ENCODE measurements around the gene TMEM181. TPM values are rescaled to one million over a fixed set of nuclear protein-coding genes. Genes with fewer than 3 reads are reported as not detected.

Gene TMEM181, protein sequence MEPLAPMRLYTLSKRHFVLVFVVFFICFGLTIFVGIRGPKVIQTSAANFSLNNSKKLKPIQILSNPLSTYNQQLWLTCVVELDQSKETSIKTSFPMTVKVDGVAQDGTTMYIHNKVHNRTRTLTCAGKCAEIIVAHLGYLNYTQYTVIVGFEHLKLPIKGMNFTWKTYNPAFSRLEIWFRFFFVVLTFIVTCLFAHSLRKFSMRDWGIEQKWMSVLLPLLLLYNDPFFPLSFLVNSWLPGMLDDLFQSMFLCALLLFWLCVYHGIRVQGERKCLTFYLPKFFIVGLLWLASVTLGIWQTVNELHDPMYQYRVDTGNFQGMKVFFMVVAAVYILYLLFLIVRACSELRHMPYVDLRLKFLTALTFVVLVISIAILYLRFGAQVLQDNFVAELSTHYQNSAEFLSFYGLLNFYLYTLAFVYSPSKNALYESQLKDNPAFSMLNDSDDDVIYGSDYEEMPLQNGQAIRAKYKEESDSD
- polyA plus RNA-seq (2011; rRNA removed) (19.9 and 21.1 TPM in 2 replicates), polyA plus RNA-seq (2017; fragmentation: RNase III; extraction: RNeasy Plus Mini Kit Qiagen cat#74134 plus additional on column Dnase treatment) (11.6 to 12.1 TPM (median 11.8 TPM) in 3 replicates), polyA minus RNA-seq (2011; rRNA and poly(A)+ RNA removed) (12.7 and 12.9 TPM in 2 replicates)
- 5.8 and 7.1 TPM in 2 replicates for polyA plus RNA-seq (2012; cell fraction: cytosol; rRNA removed)
- 6.3 and 11.2 TPM in 2 replicates for polyA plus RNA-seq (2012; cell fraction: nucleus; rRNA removed)

DNA sequence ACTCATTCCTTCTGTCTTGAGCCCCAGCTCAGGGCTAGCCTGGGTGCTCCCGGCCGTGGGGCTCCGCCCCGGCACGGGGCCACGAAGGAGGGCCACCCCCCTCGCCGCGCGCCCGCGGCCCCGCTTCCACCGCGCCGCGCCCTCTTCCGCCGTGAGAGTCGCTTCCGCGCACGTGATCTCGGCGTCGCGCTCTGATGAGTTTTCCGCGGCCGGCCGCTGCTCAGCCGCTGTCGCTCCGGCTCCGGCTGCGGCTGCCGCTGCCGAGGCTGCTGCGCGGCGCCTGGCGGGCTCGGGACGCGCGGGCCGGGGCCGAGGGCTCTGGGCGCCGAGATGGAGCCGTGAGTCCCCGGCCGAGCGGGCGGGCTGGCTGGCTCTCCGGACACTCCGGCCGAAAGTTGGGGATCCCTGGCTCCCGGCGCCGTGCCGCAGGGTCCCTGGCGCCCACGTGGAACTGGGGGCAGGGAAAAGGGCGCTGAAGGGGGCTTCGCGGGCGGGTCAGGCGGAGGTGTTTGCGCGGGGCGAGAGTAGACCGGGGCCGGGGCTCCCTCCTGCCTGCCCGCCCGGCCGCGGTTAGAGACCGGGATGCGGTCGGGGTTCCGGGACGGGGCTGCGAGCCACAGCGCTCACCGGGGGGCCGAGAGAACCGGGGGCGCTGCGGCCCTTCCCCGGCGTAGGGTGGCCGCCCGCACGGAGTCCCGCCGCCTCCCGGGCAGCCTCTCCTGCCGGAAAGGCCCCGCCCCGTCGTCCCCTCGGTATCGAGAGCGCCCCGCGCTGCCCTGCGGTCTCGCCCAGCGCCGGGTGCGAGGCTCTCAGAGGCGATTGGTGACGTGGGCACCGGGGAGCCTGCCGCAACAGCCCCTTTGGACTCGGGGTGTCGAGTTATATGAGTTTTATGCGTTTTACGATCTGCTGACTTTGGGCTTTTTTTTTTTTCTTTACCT, at the start of gene TMEM181:
TMEM181 (plus strand) TSS at position 197 of the 941 bp plus-strand sequence; CDS start at position 331, 134 bp downstream.
- ATAC-seq, result peak; percentile 79 to 84
- H3K9me3 ChIP-seq, result no peaks in the 10 kb centered on the region
- H3K27ac ChIP-seq, result peak within 1 kb of the TSS; percentile 95
- ChIA-PET CTCF (no interaction called here), POLR2A (no interaction called here)
- H3K4me3 ChIP-seq, result peak within 1 kb of the TSS; percentile 98
- TF ChIP-seq TFCP2L1 (CRISPR knock-in tag; IDR thresholded peaks at IDR 0.05) (no peak), EP300 (IDR thresholded peaks at IDR 0.05) (no peak), RCOR1 (IDR thresholded peaks at IDR 0.05; ENCODE audit: low read depth, low read length) (no peak), ESRRA (IDR thresholded peaks at IDR 0.05; ENCODE audit: borderline replicate concordance, low read length) (no peak), CHD2 (IDR thresholded peaks at IDR 0.05; ENCODE audit: low read length, partially characterized antibody) (no peak), JUN (IDR thresholded peaks at IDR 0.05) (peak in 1 of 2 experiments; percentile 74; a peak in 2 of 5 replicates), POLR2A (IDR thresholded peaks at IDR 0.05; ENCODE audit: low read length) (peak; percentile 64), MYC (IDR thresholded peaks at IDR 0.05; ENCODE audit: borderline replicate concordance, low read length) (0 out of 2 replicates have a peak, but pooled peaks have one; percentile 48), EHMT2 (IDR thresholded peaks at IDR 0.05; ENCODE audit: low read depth) (no peak), MAFK (IDR thresholded peaks at IDR 0.05; ENCODE audit: partially characterized antibody) (peak; percentile 36), NPAS2 (CRISPR knock-in tag; IDR thresholded peaks at IDR 0.05; ENCODE audit: borderline replicate concordance) (0 out of 2 replicates have a peak, but pooled peaks have one; percentile 24), BHLHE40 (IDR thresholded peaks at IDR 0.05; ENCODE audit: low read depth, low read length) (0 out of 2 replicates have a peak, but pooled peaks have one; percentile 51), PHF8 (IDR thresholded peaks at IDR 0.05; ENCODE audit: borderline replicate concordance, low read depth) (peak; percentile 63; the same call in 1 of the 2 replicates), FOXS1 (CRISPR knock-in tag; IDR thresholded peaks at IDR 0.05) (no peak), FOSB (CRISPR knock-in tag; IDR thresholded peaks at IDR 0.05) (no peak), RFX5 (IDR thresholded peaks at IDR 0.05) (no peak)
- TF ChIP-seq, protein P1, sequence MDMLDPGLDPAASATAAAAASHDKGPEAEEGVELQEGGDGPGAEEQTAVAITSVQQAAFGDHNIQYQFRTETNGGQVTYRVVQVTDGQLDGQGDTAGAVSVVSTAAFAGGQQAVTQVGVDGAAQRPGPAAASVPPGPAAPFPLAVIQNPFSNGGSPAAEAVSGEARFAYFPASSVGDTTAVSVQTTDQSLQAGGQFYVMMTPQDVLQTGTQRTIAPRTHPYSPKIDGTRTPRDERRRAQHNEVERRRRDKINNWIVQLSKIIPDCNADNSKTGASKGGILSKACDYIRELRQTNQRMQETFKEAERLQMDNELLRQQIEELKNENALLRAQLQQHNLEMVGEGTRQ (IDR thresholded peaks at IDR 0.05), result peak; percentile 64
- TF ChIP-seq, protein P2, sequence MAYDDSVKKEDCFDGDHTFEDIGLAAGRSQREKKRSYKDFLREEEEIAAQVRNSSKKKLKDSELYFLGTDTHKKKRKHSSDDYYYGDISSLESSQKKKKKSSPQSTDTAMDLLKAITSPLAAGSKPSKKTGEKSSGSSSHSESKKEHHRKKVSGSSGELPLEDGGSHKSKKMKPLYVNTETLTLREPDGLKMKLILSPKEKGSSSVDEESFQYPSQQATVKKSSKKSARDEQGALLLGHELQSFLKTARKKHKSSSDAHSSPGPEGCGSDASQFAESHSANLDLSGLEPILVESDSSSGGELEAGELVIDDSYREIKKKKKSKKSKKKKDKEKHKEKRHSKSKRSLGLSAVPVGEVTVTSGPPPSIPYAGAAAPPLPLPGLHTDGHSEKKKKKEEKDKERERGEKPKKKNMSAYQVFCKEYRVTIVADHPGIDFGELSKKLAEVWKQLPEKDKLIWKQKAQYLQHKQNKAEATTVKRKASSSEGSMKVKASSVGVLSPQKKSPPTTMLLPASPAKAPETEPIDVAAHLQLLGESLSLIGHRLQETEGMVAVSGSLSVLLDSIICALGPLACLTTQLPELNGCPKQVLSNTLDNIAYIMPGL (CRISPR knock-in tag; IDR thresholded peaks at IDR 0.05; ENCODE audit: borderline replicate concordance), result no peak
- TF ChIP-seq, protein P3, sequence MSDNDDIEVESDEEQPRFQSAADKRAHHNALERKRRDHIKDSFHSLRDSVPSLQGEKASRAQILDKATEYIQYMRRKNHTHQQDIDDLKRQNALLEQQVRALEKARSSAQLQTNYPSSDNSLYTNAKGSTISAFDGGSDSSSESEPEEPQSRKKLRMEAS (IDR thresholded peaks at IDR 0.05), result peak; percentile 79
- TF ChIP-seq, protein P4, sequence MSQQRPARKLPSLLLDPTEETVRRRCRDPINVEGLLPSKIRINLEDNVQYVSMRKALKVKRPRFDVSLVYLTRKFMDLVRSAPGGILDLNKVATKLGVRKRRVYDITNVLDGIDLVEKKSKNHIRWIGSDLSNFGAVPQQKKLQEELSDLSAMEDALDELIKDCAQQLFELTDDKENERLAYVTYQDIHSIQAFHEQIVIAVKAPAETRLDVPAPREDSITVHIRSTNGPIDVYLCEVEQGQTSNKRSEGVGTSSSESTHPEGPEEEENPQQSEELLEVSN (IDR thresholded peaks at IDR 0.05; ENCODE audit: borderline replicate concordance, low read depth), result peak; percentile 69; the same call in 1 of the 2 replicates
- TF ChIP-seq, protein P5, sequence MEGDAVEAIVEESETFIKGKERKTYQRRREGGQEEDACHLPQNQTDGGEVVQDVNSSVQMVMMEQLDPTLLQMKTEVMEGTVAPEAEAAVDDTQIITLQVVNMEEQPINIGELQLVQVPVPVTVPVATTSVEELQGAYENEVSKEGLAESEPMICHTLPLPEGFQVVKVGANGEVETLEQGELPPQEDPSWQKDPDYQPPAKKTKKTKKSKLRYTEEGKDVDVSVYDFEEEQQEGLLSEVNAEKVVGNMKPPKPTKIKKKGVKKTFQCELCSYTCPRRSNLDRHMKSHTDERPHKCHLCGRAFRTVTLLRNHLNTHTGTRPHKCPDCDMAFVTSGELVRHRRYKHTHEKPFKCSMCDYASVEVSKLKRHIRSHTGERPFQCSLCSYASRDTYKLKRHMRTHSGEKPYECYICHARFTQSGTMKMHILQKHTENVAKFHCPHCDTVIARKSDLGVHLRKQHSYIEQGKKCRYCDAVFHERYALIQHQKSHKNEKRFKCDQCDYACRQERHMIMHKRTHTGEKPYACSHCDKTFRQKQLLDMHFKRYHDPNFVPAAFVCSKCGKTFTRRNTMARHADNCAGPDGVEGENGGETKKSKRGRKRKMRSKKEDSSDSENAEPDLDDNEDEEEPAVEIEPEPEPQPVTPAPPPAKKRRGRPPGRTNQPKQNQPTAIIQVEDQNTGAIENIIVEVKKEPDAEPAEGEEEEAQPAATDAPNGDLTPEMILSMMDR (IDR thresholded peaks at IDR 0.05), result no peak
- peak; percentile 57 to 76 for DNase-seq (ENCODE audit: low read depth in 1 of 2, low spot score in 1 of 2)
- peak within 1 kb of the TSS; percentile 92 for H3K4me2 ChIP-seq
- peaks cover 17% of the 10 kb centered on the region; the same call in 2 of the 3 replicates for H3K4me1 ChIP-seq
- FAIRE-seq, result no peak
- WGBS (ENCODE audit: missing lambda C conversion rate), result 0% methylated on average over 4 of the region's 120 CpGs
